ENCODE results near the gene ANO2.

DNA sequence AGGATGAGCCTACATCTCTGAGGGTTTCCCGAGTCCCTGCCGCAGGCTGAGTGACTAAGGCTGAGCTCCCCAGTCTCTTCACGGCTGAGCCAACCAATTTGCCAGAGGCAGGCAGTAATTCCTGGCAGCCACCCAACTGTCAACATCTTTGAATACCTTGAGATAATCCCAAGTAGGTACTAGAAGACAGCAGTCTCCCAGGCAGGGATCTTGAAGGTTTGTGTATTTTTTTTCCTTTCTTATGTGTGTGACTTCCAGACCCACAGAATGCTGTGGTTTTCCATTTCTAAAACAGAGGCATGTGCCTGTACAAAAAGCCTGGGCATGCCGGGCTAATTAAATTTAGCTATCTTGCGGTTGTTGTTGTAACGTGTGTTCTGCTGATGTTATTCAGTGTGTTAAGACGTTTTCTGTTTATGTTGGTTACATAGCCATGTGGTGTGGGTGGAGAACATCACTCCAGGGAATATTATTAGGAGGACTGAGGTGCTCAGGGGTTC is 155.5 kb downstream of the ANO2 start:
- TF ChIP-seq POLR2A (IDR thresholded peaks at IDR 0.05; ENCODE audit: low read depth) (no peak), POLR2AphosphoS5 (IDR thresholded peaks at IDR 0.05) (no peak), EP300 (IDR thresholded peaks at IDR 0.05) (no peak)
- TF ChIP-seq, protein P1, sequence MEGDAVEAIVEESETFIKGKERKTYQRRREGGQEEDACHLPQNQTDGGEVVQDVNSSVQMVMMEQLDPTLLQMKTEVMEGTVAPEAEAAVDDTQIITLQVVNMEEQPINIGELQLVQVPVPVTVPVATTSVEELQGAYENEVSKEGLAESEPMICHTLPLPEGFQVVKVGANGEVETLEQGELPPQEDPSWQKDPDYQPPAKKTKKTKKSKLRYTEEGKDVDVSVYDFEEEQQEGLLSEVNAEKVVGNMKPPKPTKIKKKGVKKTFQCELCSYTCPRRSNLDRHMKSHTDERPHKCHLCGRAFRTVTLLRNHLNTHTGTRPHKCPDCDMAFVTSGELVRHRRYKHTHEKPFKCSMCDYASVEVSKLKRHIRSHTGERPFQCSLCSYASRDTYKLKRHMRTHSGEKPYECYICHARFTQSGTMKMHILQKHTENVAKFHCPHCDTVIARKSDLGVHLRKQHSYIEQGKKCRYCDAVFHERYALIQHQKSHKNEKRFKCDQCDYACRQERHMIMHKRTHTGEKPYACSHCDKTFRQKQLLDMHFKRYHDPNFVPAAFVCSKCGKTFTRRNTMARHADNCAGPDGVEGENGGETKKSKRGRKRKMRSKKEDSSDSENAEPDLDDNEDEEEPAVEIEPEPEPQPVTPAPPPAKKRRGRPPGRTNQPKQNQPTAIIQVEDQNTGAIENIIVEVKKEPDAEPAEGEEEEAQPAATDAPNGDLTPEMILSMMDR (IDR thresholded peaks at IDR 0.05), result no peak
